COLO668 (cell line): Measurements from ENCODE around the gene TIAM2.
"Not testable (repeated sequence)": the region's sequence is repeated elsewhere in the genome, so short reads cannot be mapped to it uniquely, and the experiment has no call there.

Source experiments
- DNase-seq: peaks from one replicate; lab custom pipeline; 2025; ENCODE audit not compliant: unreplicated experiment; lab: John Stamatoyannopoulos, UW

TIAM2 gene

GRCh38 chr6:155256122-155256795 is 261.1 kb downstream of the TIAM2 start:
- no peak for DNase-seq

DNA sequence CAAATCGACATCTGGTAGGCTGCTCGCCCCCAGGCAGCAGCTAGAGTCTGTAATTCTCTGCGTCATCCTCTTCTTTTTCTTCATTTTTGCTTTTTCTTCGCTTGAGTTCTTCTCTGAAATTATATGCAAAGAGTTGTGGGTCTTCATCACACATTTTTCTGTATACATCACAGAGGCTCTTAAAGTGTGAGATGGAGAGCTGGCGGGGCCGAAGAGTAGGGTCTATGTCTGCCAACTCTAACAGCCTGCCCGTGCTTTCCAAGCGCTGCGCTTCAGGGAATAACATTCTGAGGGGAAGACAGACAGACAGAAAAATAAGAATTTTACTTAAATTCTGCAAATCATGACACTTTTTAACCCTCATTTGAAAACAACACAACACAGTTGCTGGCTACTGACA is 262.7 kb downstream of the TIAM2 start:
- no peak for DNase-seq

GRCh38 chr6:155259204-155259603 is 264.1 kb downstream of the TIAM2 start:
- DNase-seq, result no peak

DNA sequence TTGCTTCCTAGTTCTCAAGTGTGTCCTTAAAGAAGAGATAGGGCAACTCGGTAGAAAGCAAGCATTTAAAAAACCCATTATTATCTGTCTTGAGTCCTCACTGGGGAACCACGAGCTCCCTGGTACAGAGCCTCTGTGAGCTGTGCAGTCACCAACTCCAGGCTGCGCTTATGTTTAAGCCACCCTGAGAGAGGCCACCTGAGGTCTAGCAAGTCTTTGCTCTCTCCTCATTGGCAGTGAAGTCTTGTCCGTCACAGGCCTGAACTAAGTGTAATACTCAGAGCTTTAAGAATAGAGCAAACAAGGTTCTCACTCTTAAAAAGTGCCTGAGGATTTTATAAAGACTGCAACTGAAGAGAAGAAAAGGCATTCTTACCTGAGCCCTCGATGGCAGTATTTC is 264.8 kb downstream of the TIAM2 start:
- DNase-seq, result no peak

DNA sequence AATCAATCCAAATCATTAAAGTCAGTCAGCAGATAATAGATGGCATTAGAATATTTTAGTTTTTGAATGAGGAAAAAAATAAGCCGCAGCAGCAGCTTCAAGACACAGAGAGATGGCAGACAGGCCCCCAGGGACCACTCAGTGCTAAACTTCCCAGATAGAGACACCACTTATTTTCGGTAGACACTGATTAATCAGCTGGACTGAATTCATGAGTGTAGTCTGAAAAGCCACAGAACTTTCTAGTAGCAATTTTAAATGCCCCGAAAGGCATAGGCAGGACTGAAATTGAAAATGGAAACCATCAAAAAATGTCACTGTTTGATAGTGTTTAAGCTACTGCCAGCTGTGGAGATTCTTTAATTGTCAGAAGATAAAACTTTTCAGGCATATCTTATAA is 265.6 kb downstream of the TIAM2 start:
- no peak for DNase-seq

DNA sequence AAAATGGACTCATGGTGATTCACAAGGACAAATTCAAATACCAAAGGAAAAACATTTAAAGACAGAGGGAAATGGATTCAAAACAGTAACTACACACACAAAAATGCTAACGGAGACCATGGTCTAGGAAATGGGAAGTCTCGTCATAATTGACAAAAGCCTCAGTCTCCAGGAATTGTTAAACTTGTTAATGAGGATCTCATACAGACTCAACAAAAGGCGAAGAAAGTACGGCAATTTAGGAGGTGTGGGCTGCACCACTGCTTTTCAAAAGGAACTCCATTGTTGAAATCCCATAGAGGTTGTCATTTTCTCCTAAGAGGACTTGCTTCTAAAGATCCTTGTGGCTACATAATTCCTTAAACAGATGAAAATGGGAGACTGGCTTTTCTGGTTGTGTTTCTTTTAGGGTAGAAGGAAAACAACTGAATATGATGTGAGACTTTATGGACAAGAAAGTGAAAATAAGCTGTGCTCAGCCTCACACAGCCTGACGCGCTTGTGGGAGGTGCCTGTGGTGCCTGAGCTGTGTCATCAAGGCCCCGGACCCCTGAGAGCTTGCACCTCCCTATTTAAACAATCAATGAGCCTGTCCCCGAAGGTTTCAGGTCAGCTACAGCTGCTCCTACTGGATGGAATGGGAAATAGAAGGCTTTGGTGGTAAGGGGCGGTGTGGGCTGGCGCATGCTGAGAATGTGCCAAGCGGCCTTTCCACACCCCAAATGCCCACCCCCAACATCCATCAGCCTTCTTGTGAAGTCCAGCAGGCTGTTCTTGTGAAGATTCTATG is 266.2 kb downstream of the TIAM2 start:
- DNase-seq, result no peak

- no peak for DNase-seq
Observed at GRCh38 chr6:155262655-155263054, 267.5 kb downstream of the TIAM2 start.

GRCh38 chr6:155263373-155264063 is 268.4 kb downstream of the TIAM2 start, which contains the start of gene CLDN20:
CLDN20 (plus strand) TSS chr6:155264013; CDS start chr6:155275720, 11,707 bp downstream.
- no peak for DNase-seq

DNA sequence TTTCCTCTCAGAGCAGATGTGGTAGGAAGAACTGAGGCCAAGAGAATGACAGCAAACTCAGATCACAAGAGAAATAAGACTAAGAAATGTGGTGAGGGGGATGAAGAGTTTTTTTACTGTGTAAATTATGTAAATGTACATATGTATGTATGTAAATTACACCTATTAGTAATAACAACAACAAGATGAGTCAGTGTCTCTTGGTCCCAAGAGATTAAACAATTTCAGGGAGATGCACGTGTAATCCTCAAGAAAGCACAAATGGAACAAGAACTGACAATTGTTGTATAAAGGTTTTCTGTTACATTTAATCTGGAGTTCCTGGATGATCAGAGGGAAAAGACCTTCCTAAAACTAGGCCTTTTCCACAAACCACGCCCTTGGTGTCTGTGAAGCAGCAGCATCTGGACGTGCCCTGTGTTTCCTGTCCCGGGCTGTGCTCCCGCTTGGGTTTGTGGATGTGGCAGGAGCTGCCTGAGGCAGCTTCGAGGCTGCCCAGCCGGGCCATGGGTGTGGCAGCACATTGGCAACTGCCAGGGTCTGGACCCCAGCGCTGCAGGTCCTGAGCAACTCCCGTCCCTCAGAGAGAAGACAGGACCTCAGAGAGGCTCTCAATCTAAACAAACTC is 269.7 kb downstream of the TIAM2 start:
- no peak for DNase-seq

DNA sequence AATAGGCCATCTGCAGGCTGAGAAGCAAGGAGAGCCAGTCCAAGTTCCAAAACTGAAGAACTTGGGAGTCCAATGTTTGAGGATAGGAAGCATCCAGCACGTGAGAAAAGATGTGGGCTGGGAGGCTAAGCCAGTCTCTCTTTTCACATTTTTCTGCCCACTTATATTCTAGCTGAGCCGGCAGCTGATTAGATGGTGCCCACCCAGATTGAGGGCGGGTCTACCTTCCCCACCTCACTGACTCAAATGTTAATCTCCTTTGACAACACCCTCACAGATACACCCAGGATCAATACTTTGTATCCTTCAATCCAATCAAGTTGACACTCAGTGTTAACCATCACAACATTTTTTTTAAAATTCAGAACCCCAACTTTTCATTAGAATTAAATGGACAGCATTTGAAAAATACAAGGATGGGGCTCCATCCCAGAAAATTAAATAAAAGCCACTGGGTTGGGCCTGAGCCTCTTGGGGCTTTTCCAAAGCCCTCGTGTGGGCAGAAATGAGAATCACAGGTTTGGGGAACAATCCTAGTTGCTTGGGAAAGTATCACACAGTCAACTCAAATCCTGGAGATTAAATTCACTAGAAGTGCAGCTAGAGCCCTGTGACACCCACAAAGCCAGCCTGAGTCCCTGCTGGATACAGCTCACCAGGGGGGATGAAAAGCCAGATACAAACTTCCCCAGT is 270.9 kb downstream of the TIAM2 start:
- DNase-seq, result no peak

- no peak for DNase-seq
Observed at GRCh38 chr6:155267411-155267810, 272.3 kb downstream of the TIAM2 start.

DNA sequence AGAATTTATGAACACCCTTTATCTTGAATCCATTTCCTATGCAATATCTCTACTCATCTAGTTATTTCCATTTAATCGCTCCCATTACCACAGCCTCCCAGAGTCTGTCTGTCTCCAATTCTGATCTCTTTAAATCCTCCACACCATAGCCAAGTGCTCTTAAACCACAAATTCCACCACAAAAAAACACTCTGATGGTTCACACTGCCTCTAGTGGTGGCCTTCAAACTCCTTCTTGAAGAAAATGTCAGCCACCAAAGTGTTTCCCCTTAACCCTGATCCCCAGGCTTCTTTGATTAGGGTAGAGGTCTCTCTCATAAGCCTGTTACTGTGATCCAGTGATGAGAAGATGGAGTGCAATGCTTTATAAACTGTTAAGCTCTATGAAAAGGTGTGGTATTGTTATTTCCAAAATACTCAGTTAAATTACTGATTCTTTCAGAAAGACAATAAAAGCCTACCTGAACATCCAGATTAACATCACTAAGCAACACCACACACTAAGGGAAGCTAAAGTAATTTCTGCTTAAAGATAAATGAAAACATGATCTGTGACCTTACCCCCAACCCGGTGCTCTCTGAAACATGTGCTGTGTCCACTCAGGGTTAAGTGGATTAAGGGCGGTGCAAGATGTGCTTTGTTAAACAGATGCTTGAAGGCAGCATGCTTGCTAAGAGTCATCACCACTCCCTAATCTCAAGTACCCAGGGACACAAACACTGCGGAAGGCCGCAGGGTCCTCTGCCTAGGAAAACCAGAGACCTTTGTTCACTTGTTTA is 273.2 kb downstream of the TIAM2 start:
- not testable (repeated sequence) for DNase-seq

GRCh38 chr6:155269765-155270164 is 274.6 kb downstream of the TIAM2 start:
- DNase-seq, result no peak

DNA sequence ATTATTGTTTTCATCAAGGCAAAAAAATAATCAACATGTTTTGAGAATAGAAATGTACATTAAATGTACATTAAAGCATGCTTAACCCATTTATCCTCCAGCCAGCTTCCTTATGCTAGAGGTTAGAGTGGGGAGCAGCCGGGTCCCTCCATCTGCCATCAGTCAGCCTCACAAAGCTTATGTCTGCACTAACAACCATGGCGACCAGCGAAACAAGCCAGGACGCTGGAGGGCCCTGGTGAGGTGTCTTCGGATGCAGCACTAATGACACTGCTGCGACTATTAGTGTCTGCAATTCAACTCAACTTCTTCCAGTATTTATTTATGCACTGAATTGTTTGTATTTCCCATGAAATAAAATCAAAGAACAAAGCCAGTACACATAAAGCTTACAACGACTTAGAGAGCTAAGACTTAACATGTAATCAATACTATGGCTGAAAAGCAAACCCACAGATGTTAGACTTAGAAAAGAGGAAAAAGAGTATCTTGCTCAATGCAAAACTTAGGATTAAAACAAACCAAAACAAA is 275.5 kb downstream of the TIAM2 start:
- DNase-seq, result no peak

DNA sequence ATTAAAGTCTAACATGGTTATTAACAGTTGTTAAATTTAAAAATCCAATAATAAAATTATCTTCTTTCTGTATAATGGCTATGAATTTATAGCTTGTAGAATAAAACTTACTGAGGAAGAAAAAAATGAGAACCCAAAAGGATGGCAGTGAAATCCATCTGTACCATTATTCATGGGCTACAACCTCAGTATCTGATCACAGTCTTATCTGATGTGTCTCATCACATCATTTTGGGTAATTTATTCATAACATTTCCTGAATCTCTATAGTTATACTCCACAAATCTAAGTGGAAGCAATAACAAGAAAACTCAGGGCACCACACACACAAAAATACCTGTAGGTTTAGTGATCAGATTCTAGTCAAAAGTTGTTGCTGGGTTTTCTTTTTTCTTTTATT is 276.0 kb downstream of the TIAM2 start:
- DNase-seq, result no peak

- DNase-seq, result no peak
Observed at GRCh38 chr6:155272353-155273232, 277.5 kb downstream of the TIAM2 start.

- DNase-seq, result no peak
Observed at GRCh38 chr6:155273431-155273830, 278.3 kb downstream of the TIAM2 start.

GRCh38 chr6:155274106-155274505 is 279.0 kb downstream of the TIAM2 start:
- DNase-seq, result no peak

- DNase-seq, result no peak
Observed at GRCh38 chr6:155274533-155274932, 279.4 kb downstream of the TIAM2 start.
